Effector CD8-positive, alpha-beta T cell (primary cell): ENCODE measurements around the gene WDR62.

Experiments
- DNase-seq: peaks from one replicate; lab custom pipeline; 2025; lab: John Stamatoyannopoulos, UW
- total RNA-seq, 4 experiments: gene quantifications; one replicate each; lab custom pipeline; 2026; lab: John Stamatoyannopoulos, UW

WDR62 gene
- total RNA-seq: 4.7 to 9.1 (median 7.5) reads per million in 4 experiments

DNA sequence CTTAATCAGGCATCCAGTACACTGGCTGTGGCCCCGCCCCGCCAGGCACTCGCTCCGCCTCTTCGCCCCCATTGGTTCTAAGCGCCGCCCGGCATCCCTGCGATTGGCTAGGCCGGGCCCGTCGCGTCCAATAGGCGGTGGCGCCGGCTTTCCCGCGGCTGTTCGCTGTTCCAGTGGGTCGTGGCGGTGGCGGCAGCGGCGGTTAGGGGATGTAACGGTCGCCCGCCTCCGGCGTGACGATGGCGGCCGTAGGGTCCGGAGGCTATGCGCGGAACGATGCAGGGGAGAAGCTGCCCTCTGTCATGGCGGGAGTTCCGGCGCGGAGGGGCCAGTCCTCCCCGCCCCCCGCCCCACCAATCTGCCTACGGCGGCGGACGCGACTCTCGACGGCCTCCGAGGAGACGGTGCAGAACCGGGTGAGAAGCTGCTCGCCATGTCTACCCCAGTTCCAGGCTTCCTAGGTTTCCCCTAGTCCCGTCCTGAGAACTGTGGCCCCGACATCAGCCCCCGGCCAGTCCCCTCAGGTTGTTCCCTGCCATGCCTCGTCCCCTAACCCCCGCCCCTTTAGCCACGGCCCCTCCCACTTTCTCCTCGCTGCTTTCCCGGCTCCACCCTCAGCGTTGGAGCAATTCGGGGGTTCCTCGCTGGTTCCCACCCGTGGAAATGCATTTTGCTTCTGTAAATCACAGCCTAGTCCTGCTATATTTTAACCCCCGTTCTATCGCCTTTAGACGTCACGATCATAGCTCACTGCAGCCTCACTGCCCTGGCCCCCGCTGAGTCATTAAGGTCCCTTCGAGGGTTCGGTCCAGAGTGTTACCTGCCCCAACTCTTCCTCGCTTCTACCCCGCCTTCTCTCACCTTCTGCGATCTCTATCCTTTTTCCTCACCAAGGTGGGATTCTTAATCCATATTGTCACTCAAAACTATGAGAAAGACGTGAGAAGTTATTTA, at the start of gene WDR62:
Gene WDR62, plus strand, starts transcription at position 165 of the 954 bp plus-strand sequence. Its CDS starts 75 bp downstream, at position 240.
- peak; percentile 95 for DNase-seq

DNA sequence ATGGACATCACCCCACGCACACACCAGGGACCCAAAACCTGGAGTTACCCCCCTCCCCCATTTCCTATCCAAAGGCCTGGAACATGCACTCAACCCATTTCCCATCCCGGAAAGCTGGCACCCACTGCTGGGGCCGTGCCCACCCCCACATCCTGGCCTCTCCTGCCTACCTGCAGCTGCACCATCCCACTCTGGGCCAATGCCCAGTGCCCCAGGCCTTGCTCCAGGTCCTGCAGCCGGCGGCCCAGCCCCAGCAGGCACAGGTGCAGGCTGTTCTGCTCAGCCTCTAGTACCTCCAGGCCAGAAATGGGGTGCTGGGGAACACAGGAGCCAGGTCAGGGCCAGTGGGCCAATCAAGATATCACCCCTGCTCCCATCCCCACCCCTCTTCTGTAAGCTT, 47.7 kb upstream of the WDR62 start:
- no peak for DNase-seq

DNA sequence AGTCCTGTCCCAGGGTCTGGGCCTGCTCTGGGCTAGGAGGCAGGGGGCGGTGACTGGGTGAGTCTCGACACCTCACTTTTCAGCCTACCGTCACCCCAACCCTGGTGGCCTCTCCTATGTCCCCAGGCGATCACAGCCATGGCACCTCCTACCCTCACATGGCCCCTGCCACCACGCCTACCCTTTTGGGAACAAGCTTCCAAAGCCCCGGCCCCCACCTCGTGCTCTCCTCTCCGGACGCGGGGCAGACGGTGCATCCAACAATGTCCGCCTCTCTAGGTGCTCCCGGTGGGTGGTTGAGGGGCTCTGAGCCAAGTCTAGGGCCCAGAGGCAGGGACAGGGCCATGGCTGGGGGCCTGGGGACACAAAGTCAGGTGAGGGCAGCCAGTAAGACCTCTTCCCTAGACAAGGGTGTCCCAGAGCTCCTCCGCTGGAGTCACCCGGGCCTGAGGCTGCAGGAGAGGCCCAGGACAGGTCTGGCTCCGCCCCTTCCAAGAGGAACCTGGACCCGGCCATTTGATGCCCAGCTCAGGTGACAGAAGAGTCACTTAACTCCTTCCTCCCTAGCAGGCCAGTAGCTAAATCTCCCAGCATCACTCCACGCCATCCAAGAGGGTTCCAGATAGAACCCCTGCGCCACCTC, 46.2 kb upstream of the WDR62 start, which contains the start of gene SYNE4:
Gene SYNE4, minus strand, starts transcription at position 478 of the 643 bp plus-strand sequence. Its CDS starts 132 bp downstream, at position 346.
- DNase-seq: no peak

DNA sequence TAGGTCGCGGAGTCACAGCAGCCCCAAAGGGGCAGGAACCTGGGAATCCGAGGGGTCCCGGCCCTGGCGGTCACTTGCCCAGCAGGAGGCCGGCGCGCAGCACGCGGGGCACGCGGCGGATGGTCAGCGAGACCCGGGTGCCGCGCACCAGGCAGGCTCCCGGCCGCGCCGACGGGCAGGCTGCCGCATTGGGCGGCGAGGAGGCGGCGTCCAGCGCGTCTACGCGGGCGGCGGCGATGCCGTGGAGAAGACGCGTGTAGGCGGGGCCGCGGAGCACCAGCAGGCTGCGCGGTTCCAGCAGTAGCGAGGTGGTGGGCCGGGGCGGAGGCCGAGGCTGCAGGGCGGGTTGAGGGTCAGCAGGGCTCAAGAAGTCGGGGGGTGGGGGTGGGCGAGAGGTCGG, 45.5 kb upstream of the WDR62 start:
- DNase-seq: no peak

DNA sequence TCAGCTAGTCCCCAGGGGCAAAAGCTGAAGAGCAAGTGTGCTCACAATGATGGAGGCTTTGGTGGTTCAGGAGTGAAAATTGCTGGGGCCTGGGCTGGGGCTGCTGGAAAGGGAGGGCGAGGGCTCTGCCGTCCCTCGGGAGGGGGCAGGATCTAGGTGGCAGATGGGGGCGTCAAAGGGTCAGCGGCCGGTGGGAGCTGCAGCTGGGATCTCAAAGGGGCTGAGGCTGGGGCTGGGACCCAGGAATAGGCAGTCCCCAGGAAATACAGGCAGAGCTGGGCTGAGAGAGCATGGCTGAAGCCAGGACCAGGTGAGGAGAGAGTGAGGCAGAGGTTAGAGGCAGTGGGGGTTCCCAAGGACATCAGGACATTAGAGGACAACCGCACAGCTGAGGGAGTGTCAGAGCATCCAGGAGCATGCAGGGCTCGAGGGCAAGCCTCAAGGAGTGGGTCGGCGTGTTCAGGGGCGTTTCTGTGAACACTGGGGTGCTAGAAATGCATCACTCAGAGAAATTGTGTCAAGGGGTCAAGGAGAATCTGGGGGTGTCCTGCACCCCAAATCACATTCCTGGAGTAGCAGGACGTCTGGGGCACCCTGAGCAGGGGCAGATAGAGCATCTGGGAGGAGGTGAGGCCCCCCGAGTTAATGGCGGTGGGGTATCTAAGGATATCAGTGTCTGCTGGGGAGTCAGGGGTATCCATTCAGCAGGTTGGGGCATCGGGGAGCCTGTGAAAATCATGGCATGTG, 44.9 kb upstream of the WDR62 start:
- DNase-seq: no peak

DNA sequence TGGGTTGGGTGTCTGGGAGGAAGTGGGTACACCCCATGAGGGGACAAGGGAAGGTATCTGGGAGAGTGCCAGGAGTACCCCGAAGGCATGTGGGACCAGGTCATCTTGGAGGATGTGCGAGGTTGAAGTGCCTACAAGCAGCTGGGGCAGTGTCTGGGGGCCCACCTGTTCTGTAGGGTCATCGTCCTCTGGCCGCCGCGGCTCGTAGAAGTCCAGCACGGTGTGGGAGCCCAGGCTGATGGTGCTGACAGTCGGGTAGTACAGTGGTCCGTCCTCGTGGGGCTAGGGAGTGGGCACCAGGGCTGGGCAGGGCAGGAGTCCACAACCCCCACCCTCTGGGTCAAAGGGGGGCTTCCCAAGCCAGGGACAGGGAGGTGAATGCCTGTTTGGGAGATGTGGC, 44.3 kb upstream of the WDR62 start:
- no peak for DNase-seq

DNA sequence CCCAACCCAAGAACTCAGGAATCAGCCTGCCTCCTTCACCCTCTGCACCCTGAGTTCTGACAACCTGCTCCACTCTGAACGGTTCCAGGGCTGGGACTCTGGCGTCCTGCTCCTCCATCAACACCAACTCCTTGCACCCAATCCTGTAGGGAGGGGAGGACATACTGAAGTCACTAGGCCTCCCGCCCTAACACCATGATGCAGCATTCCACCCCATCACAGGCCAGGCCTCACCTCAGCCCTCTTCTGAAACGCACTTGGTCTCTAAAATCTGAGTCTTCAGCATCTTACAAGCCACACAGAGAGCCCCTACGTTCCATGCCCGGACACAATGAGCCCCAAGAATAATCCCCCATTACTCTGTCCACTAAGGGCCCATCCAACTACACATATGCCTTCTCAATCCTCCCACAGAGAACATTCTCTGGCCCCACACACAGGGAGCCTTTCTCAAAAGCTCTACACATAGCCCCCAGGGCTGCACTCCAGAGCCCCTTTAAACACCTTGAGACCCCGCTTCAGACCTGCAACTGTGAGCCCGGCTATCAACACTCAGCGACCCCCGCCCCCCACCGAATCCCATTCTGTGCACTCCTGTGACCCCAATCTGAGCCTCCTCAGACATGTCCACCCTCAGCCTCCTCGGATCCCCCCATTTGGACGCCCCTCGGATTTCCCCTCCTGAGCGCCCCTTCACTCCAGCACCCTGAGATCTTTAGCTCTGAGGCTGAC, 41.3 kb upstream of the WDR62 start:
- no peak for DNase-seq

DNA sequence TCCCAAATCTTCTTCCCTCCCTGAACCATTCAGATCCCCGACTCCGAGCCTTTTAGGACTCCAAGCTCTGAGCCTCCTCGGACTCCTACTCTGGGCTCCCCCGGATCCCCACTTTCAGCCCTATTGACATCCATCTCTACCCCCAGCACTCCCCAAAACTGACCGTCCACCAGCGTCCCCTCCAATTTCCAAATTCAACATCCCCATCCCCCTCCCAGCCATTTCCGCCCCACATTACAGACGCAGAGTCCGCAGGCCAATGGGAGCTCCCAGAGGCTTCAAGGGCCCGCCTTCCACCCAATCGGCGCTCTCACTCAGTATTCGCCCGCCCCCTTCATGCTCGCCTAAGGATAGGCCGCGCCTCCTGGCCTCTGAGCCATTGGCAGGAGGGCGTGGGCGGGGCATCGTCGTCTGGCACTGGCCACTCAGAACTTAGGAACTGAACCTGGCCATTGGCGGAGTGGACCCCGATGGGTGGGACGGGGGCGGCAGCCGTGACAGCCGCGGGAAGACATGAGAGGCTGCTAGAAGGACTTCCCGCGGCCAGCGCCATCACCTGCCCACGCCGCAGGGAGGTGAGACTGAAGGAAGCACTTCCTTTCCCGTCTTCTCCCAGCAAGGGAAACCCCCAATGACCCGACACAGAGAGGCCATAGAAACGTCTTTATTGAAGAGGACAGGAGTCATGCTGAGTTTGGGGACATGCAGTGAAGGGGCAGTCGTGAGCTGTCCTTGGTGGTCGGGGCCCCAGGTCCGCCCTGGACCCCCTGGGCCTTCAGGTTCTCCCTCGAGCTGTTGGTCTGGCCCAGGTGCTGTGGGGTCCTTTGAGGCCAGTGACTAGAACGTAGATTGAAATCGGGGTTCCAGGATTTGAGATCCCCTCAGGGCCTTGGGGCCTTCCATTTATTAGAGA, 40.4 kb upstream of the WDR62 start, which contains the start of gene ALKBH6:
Gene ALKBH6, minus strand, starts transcription at position 202 of the 913 bp plus-strand sequence. CDS start 816 bp downstream, outside the sequence.
- DNase-seq: peak; percentile 98

DNA sequence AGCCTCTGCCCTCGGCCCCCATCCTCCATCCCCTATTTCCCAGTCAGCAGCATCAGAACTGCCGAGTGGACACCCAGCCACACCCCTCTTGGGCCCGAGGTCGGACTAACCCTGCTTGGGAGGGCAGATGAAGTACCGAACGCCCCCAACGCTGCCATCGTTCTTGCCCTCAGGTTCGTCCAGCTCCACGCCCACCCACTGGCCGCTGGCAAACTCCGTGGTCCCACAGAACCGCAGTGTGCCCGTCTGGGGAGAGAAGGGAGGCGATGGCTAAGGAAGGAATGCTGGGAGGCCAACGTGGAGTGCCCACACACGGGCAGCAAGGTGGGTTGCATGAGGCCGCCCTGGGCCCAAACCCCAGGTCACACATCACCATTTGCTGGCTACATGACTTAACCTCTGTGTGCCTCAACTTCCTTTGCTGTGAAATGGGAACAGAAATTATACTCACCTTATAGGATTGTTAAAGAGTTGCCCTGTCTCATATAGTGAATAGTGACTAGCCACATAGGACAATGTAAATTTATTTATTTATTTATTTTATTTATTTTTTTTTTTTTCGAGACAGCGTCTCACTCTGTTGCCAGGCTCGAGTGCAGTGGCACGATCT, 35.5 kb upstream of the WDR62 start:
- no peak for DNase-seq

DNA sequence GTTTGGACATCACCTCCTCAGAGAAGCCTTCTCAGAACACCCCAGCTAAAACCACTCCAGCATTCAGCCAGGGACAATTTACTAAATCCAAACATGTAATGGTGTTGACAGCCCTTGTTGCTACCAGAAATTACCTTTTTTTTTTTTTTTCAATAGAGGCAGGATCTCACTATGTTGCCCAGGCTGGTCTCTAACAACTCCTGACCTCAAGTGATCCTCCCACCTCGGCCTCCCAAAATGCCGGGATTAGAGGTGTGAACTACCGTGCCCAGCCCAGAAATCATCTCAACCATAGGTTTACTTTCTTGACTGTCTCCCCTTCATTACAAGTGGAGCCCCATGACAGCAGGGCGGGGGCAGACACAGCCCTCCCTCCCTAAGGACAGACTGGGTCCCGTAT, 31.3 kb upstream of the WDR62 start:
- no peak for DNase-seq

DNA sequence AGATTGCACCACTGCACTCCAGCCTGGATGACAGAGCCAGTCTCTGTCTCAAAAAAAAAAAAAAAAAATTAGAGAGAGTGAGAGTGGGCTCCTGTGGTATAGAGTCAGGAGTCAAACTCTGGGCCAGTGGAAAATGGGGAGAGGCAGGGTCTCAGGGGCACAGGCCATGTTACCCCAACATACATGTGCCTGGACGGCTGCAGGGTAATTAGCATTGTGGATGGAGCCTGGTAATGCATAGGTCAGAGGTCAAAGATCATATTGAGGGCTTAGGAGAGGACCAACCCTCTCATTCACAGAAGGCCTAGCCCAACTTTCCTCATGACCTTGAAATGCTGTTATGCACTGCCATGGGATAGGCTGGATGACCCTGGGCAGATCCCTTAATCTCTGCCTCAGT, 29.2 kb upstream of the WDR62 start:
- DNase-seq: no peak

DNA sequence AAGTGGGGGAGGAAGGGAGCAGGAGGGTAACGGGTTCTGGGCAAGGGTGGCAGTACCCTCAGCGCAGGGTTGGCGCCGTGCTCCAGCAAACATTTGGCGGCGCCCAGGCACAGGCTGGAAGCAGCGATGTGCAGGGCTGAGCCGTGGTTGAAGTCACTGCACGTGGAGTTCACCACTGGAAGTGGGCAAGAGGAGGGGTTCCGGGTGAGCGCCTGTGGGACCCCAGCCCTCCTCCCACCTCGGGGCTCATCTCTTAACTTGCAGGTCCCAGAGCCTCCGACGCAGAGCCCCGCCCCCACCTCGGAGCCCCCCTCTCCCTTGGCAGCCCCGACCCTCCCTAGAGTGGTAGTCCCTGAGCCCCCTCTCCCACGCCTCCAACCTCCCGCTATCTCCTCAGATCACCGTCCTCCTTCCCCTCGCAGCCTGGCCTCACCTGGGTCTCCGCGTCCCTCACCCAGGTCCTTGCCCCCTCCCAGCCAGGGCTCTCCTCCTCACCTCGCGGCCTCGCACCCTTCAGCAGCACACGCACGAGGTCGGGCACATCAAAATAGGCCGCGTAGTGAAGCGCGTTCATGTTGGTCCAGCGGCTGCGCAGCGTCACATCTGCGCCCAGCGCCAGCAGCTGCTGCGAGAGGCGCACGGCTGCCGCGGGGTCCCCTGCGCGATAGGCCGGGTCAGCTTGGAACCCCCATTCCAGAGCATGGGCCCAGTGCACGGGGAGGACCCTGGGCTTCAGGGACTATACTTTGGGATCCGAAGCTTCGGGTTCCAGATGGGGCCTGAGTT, 28.4 kb upstream of the WDR62 start:
- no peak for DNase-seq

DNA sequence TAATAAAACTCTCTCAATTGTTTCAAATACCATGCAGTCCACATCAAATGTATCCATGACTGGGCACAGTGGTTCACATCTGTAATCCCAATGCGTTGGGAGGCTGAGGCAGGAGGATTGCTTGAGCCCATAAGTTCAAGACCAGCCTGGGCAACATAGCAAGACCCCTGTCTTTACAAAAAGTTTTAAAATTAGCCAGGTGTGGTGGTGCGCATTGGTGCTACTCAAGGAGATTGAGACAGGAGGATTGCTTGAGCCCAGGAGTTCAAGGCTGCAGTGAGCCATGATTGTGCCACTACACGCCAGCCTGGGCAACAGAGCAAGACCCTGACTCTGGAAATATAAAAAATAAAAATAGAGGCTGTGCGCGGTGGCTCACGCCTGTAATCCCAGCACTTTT, 27.0 kb upstream of the WDR62 start:
- no peak for DNase-seq

DNA sequence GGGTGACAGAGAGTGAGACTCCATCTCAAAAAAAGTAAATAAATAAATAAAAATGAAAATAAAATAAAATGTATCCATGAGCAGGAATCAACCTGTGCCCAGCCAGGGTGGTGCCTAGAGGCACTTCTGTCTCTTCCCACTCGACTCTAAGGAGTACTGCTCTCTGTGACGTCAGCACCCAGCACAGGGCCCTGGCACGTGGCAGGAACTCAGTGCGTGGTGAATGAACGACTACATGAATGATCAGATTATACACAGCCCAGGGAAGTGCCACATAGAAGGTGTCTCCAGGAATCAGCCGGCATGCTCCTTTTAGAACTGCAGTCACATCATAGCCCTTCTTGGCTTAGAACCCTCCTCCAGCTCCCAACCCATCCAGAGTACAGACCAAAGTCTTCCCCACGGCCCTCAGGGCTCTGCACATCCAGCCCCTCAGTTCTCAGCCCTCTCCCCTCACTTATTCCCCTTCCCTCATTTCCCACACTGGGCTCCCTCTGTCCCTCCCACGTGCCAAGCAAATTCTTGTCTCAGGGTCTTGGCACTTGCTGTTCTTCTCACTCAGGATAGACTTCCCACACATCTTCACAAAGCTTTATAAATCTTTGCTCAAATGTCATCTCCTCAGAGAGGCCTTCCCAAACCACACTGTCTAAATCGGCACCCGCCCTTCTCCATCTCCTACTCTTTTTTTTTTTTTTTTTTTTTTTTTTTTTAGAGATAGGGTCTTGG, 26.2 kb upstream of the WDR62 start:
- DNase-seq: no peak

DNA sequence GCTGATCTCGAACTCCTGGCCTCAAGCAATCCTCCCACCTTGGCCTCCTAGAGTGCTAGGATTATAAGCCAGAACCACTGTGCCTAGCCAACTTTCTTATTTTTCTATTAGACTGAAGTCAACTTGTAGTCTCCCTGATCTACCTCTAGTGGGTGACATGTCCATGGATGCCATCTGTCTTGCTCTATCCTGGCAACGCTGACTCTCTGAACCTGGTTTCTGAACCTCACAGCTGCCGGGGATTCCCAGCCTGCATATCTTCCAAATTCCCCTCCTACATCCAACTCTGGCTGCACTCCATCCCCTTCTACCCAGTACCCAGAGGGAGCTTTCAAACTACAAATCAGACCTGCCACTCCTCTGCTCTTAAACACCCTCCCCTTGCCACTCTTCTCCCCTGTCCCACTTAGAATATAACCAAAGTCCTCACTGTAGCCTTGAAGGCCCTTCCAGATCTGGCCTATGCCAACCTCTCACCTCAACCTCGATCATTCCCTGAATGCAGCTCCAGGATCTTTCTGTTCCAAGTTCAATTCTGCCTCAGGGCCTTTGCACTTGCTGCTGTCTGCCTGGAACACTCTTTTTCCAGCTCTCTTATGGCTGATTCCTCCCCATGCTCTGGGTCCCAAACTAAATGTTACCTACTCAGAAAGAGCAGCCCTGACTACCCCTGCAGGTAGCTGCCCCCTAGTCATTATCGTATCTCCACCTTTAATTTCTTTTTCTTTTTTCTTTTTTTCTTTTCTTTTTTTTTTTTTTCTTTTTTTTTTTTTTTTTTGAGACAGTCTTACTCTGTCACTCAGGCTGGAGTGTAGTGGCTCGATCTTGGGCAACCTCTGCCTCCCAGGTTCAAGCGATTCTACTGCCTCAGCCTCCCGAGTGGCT, 24.2 kb upstream of the WDR62 start:
- no peak for DNase-seq

DNA sequence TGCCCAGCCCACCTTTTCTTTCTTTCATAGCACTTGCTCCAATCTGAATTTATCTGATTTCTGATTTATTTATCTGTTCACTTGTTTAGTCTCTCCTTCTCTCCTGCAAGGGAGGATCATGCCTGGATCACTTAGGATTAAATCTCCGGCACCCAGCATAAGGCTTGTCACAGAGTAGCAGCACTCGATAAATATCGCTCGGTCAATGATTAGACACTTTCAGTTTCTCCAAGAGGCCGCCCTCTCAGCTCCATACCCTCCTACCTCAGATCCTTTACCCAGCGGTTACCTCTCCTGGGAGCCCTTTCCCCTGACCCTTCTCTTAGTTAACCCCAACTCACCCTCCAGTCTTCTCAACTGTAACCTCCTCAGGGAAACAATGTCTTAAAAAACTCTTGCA, 23.4 kb upstream of the WDR62 start:
- DNase-seq: no peak
